HG03060 (cell line): ENCODE results near the gene APOLD1.
"Not testable (repeated sequence)": the region's sequence is repeated elsewhere in the genome, so short reads cannot be mapped to it uniquely, and the experiment has no call there.

ENCODE experiments used
- ATAC-seq: cut with Tn5 transposase; IDR thresholded peaks from one replicate; pipeline ENCODE4 v1.9.1; 2021; ENCODE audit warnings: low read depth, moderate number of reproducible peaks; ENCODE audit not compliant: unreplicated experiment

The APOLD1 gene

DNA sequence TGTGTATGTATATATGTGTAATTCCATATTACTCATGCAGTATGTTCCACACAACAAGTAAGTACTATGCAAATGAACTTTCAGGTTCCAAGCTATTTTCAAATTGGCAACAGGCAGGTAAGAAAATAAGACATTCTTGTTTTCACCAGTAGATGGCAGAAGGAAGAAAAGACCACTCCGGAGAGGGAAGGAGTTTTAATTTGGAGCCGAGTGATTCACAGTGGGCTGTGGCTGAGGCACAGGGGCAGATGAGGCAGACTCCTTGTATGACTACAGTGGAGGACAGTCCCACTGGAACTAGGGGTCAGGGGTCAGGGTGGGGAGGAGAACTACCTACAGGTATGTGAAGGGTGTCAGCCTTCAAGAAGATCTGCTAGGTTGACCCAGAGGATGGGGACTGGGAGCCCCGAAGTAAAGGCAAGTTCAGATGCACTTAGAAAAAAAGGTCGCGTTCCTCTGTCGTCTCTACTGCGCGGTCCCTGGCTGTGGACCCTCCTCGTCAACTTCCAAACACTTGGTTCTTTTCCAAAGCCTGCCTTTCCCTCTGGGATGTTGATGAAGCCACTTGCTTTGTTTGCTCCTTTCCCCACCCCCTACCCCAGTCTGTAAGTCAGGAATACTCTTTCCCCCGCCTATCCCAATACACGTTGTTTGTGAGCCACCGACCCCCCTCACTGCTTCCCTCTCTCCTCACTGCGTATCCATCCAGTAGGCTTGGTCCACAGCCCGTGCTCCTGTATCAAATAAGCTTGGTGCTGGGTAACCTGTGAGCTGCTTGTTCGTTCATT is 51.8 kb downstream of the APOLD1 start:
- ATAC-seq, result no peak

DNA sequence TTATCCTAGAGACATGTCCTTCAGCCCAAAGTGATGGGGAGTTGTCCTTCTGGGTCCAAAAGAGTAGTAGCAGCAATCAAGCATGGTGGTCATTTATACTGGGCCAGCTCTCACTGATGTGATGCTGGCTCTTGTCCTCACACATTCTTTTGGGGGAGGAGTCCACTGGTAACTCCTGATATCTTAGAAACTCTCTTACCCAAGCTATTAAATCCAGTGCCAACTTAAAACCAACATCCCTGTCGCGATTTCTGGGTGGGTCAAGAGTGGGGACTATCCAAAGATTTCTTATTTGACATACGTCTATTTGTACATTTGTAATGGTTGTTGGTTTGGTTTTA is 52.3 kb downstream of the APOLD1 start:
- no peak for ATAC-seq

DNA sequence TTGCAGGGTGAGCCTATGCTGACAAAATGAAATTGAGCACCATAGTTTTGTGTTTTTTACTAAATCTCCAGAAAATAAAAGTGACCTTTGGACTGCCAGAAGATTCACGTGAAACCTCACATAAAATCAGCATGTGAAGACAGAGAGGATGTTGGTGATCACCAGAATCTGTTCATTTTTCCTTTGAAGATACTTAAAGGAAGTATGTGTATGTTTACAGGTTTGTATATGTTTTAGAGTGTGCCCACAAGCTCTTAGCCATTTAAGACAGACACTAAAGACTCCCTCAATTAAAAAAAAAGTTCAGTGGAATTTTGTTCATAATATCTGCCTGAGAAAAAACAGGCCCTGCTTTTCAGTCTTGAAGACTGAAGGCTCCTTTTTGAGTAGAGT is 53.5 kb downstream of the APOLD1 start:
- no peak for ATAC-seq

DNA sequence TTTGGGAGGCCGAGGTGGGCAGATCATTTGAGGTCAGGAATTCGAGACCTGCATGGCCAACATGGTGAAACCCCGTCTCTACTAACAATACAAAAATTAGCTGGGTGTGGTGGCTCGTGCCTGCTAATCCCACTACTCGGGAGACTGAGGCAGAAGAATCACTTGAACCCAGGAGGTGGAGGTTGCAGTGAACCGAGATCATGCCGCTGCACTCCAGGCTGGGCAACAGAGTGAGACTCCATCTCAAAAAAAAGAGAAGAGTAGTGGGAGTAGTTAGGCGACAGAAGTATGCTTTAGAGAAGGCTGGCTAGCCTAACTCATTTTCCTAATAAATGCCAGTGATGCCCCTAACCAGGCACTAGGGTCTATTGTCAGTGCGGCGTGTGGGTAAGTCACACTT is 54.0 kb downstream of the APOLD1 start:
- not testable (repeated sequence) for ATAC-seq

DNA sequence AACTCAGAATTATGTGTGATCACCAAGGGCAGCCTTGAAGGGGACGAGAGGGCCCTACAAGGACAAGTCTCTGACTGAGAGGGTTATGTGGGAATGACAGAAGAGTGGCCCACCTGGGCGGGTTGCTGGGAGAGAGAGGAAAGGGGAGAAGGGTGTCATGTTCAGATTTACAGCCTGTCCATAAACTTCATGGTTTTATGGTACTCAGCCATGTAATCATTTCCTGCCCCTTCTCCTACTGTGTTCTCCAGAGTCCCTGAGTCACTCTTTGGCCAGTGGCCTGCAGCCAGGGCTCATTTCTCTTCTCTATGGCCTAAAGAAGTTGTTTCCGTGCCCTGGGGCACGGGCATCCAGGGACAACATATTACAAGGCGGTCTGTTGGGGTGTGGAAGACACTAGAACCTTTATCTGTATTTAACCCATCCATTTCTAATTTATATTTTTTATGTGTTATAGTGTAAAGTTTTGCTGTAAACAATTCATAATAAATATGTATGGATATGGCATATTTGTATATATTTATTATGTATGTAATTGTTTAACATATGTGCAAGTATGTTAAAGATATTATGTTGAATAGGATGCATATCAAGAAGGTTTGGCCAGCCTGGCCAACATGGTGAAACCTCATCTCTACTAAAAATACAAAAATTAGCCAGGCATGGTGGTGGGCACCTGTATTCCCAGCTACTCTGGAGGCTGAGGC is 54.6 kb downstream of the APOLD1 start:
- no peak for ATAC-seq

DNA sequence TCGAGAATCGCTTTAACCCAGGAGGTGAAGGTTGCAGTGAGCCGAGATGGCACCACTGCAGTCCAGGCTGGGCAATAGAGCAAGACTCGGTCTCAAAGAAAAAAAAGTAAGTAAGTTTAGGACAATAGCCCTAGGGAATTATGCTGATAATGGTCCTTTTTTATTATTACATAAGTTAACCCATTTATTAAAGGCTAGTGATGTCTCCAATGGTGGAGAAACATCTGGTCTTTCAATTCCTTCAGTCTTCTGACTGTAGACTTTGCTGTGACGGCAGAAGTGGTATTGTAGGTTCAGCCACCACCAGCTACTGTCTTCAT is 55.1 kb downstream of the APOLD1 start:
- ATAC-seq, result no peak
